ENCODE results near the gene ERCC1. TPM values are rescaled to one million over a fixed set of nuclear protein-coding genes. Genes with fewer than 3 reads are reported as not detected.

ERCC1 gene
- polyA plus RNA-seq, 1 of the 3 experiments (the other 2 are of a cell fraction): 95.3 TPM

- TF ChIP-seq TAF1 (IDR thresholded peaks at IDR 0.05; ENCODE audit: borderline replicate concordance, low read depth, low read length) (no peak), TEAD4 (IDR thresholded peaks at IDR 0.05; ENCODE audit: borderline replicate concordance, insufficient read depth) (no peak), REST (IDR thresholded peaks at IDR 0.05; ENCODE audit: low read depth, low read length) (no peak)
Observed at GRCh38 chr19:45462174-45462573, 38.5 kb upstream of the ERCC1 start (continued).

GRCh38 chr19:45460807-45461347 lies 37.2 kb upstream of the ERCC1 start:
- no peak for DNase-seq
- H3K9ac ChIP-seq: no peak overlapping the region
- no peak for TF ChIP-seq REST (IDR thresholded peaks at IDR 0.05; ENCODE audit: low read depth, low read length)
- TF ChIP-seq GABPA (IDR thresholded peaks at IDR 0.05; ENCODE audit: low read depth): no peak
- TF ChIP-seq IRF3 (IDR thresholded peaks at IDR 0.05; ENCODE audit: low read depth, low read length): no peak
- no peak for TF ChIP-seq USF1 (IDR thresholded peaks at IDR 0.05; ENCODE audit: borderline replicate concordance, low read depth)
- no peak for TF ChIP-seq YY1 (IDR thresholded peaks at IDR 0.05; ENCODE audit: low read depth)
- TF ChIP-seq TCF12 (IDR thresholded peaks at IDR 0.05): no peak
- TF ChIP-seq CTCF (IDR thresholded peaks at IDR 0.05): no peak
- TF ChIP-seq PBX3 (IDR thresholded peaks at IDR 0.05): no peak
- TF ChIP-seq EP300 (IDR thresholded peaks at IDR 0.05; ENCODE audit: borderline replicate concordance in 1 of 2, low read depth in 1 of 2, low read length in 1 of 2): no peak
- no peak for TF ChIP-seq ELF1 (IDR thresholded peaks at IDR 0.05)
- no peak for TF ChIP-seq SMC3 (IDR thresholded peaks at IDR 0.05; ENCODE audit: low read depth, low read length)
- TF ChIP-seq MXI1 (IDR thresholded peaks at IDR 0.05; ENCODE audit: low read depth, low read length): no peak
- no peak for TF ChIP-seq RFX5 (IDR thresholded peaks at IDR 0.05; ENCODE audit: low read length)
- no peak for TF ChIP-seq POLR2AphosphoS5 (IDR thresholded peaks at IDR 0.05; ENCODE audit: low read depth, low read length)
- no peak for TF ChIP-seq NRF1 (IDR thresholded peaks at IDR 0.05; ENCODE audit: low read depth, low read length)
- TF ChIP-seq EZH2phosphoT487 (IDR thresholded peaks at IDR 0.05; ENCODE audit: borderline replicate concordance, low read depth): no peak
- no peak for TF ChIP-seq NFIC (IDR thresholded peaks at IDR 0.05; ENCODE audit: borderline replicate concordance)

More at GRCh38 chr19:45460807-45461347, 37.2 kb upstream of the ERCC1 start:
- no peaks in the 10 kb centered on the region for H4K20me1 ChIP-seq (ENCODE audit: insufficient read depth)
- no peak overlapping the region for H3K4me3 ChIP-seq (ENCODE audit: low read depth in 2 of 2, low read length in 1 of 2)
- H3K36me3 ChIP-seq (replicated peaks in 1 of 2; ENCODE audit: control insufficient read depth in 1 of 2, insufficient read depth in 2 of 2, low read length in 1 of 2): no peaks in the 10 kb centered on the region
- H3K79me2 ChIP-seq (ENCODE audit: insufficient read depth): no peaks in the 10 kb centered on the region
- WGBS (ENCODE audit: low lambda C conversion rate): 53% methylated on average over 5 of the region's 8 CpGs
- no peaks in the 10 kb centered on the region for H3K9me2 ChIP-seq
- no peak overlapping the region for H3K4me2 ChIP-seq
- ChIA-PET CTCF (interaction anchor here (1.5 to 27.6 kb wide), 3 partner anchors 10 to 18 kb away, joined by 3 to 870 read pairs (median 5); no protein-coding TSS in a partner anchor), POLR2A (no interaction called here)
- no peaks in the 10 kb centered on the region for H3K9me3 ChIP-seq
- no peaks in the 10 kb centered on the region; the same call in 1 of the 2 replicates for H3K27me3 ChIP-seq (ENCODE audit: insufficient read depth)
- peaks cover 5 to 6% of the 10 kb centered on the region in 2 experiments; a peak in 2 of 4 replicates for H3K4me1 ChIP-seq (ENCODE audit: control insufficient read depth in 1 of 2, insufficient read depth in 2 of 2, low read depth in 1 of 2, low read length in 1 of 2)
- H3F3A ChIP-seq (replicated peaks; ENCODE audit: insufficient read depth): peaks cover 19% of the 10 kb centered on the region
- no peak overlapping the region for H2AFZ ChIP-seq (ENCODE audit: low read depth)
- no peak overlapping the region for H3K27ac ChIP-seq (ENCODE audit: low read depth in 2 of 2, low read length in 1 of 2)

Data from SK-N-SH (cell line).